ENCODE measurements around the gene ETV2. TPM values are rescaled to one million over a fixed set of nuclear protein-coding genes. Genes with fewer than 3 reads are reported as not detected.
A peak's percentile ranks its signal among the peaks of the same experiment; 100 is the strongest.

ETV2 gene
- total RNA-seq, 1 experiment from 2014 or later: 1.5 TPM

DNA sequence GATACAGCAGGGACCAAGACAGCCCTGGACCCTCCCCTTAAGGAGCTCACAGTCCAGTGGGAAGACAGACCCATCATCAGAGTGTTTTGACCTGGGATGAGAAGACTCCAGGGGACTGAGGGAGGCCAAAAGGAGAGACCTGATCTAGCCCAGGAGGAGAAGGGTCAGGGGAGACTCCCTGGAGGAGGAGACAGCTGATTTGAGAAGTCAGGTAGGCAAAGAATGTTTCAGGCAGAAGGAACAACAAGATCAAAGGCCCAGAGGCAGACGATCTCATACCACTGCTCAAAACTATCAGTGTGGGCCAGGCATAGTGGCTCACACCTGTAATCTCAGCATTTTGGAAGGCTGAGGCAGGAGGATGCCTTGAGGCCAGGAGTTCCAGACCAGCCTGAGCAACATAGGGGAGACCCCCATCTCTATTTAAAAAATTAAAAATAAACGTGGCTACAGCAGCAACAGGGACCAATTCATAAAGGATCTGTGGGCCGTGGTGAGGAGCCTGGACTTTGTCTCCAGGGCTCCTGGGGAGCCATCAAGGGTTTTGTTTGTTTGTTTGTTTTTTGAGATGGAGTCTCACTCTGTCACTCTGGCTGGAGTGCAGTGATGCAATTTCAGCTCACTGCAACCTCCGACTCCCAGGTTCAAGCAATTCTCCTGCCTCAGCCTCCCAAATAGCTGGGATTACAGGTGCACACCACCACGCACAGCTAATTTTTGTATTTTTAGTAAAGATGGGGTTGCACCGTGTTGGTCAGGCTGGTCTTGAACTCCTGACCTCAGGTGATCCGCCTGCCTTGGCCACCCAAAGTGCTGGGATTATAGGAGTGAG, 4.4 kb downstream of the ETV2 start:
- Histone ChIP-seq H3K4me3 (replicated peaks in 1 of 2; ENCODE audit: low read depth in 1 of 2, low read length in 2 of 2) (no peak overlapping the region), H3K9me3 (ENCODE audit: control insufficient read depth in 1 of 2, insufficient read depth in 1 of 2, low read depth in 1 of 2, low read length in 2 of 2) (no peaks in the 10 kb centered on the region), H3K27ac (ENCODE audit: low read depth, low read length) (peak overlapping the region; percentile 9), H3K9ac (ENCODE audit: low read length) (no peak overlapping the region), H3K4me2 (ENCODE audit: low read length) (peak overlapping the region; percentile 99), H4K20me1 (ENCODE audit: insufficient read depth) (no peaks in the 10 kb centered on the region), H3K79me2 (ENCODE audit: insufficient read depth, low read length) (peaks cover 27% of the 10 kb centered on the region), H3K4me1 (ENCODE audit: control insufficient read depth in 1 of 2, insufficient read depth in 2 of 2, low read length in 2 of 2) (peaks cover 14 to 56% of the 10 kb centered on the region in 2 experiments; a peak in 3 of 4 replicates), H3K9me2 (ENCODE audit: insufficient read depth) (no peaks in the 10 kb centered on the region), H3K36me3 (ENCODE audit: control insufficient read depth in 1 of 2, insufficient read depth in 2 of 2, low read length in 2 of 2) (peaks cover 0 to 5% of the 10 kb centered on the region in 2 experiments; a peak in 2 of 4 replicates), H3K27me3 (ENCODE audit: insufficient read depth, low read length) (no peaks in the 10 kb centered on the region), H2AFZ (ENCODE audit: low read depth, low read length, poor library complexity, severe bottlenecking) (no peak overlapping the region)
- intact Hi-C loops (cut with micrococcal nuclease): no loop called here
- no peak for TF ChIP-seq ZNF274 (IDR thresholded peaks at IDR 0.05; ENCODE audit: low read depth, low read length)
- TF ChIP-seq, protein P1, sequence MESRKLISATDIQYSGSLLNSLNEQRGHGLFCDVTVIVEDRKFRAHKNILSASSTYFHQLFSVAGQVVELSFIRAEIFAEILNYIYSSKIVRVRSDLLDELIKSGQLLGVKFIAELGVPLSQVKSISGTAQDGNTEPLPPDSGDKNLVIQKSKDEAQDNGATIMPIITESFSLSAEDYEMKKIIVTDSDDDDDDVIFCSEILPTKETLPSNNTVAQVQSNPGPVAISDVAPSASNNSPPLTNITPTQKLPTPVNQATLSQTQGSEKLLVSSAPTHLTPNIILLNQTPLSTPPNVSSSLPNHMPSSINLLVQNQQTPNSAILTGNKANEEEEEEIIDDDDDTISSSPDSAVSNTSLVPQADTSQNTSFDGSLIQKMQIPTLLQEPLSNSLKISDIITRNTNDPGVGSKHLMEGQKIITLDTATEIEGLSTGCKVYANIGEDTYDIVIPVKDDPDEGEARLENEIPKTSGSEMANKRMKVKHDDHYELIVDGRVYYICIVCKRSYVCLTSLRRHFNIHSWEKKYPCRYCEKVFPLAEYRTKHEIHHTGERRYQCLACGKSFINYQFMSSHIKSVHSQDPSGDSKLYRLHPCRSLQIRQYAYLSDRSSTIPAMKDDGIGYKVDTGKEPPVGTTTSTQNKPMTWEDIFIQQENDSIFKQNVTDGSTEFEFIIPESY (IDR thresholded peaks at IDR 0.05; ENCODE audit: extremely low read depth, insufficient replicate concordance, low read length): no peak
- no peak for TF ChIP-seq ZFX (IDR thresholded peaks at IDR 0.05)
- ChIA-PET POLR2A (interaction anchor here (0.7 kb wide), 1 partner anchor 12 kb away, joined by 4 read pairs; no protein-coding TSS in a partner anchor), RAD21 (ENCODE audit: low non-redundant PET in 1 of 2, low total read pairs in 2 of 2, uncharacterized antibody in 2 of 2, unreplicated experiment in 2 of 2) (no interaction called here), CTCF (no interaction called here)
- no TSS peak for BruUV-seq (replicated peaks)
- ATAC-seq (no peak), DNase-seq (ENCODE audit: low read depth, low spot score) (no peak)

Data from HCT116 (cell line).